Measurements from ENCODE around the gene MRPL22.
A peak's percentile ranks its signal among the peaks of the same experiment; 100 is the strongest.
"Not testable (repeated sequence)": the region's sequence is repeated elsewhere in the genome, so short reads cannot be mapped to it uniquely, and the experiment has no call there.

MRPL22 gene

DNA sequence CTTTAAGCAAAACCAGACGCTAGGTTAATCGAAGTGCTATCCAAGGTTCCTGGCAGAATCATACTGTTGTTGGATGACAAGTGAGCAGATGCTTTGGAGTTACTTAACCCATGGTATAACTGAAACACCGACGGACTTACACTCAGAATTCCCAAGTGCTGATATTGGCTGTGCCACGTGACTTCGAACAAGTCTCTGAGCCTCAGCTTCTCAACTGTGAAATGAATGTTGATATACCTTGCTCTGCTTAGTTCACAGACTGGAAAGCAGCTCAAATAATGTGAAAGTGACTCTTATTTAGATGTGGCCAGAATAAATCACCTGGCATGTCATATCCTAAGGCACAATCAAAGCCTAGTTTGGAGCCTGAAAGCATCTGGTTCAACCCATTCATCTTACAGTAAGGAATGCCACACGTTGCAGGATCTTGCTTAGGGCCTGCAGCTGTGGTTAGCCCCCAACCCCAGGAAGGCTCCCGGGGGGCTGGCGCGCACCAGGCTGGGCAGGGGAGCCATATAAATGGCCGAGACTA lies 3.6 kb upstream of the MRPL22 start:
- TF ChIP-seq ZC3H10 (CRISPR knock-in tag; IDR thresholded peaks at IDR 0.05) (no peak), OSR1 (CRISPR knock-in tag; IDR thresholded peaks at IDR 0.05) (no peak), TOX (CRISPR knock-in tag; IDR thresholded peaks at IDR 0.05; ENCODE audit: borderline replicate concordance) (no peak), ESRRG (CRISPR knock-in tag; IDR thresholded peaks at IDR 0.05) (no peak), ISL1 (CRISPR knock-in tag; IDR thresholded peaks at IDR 0.05) (no peak), ZFP3 (CRISPR knock-in tag; IDR thresholded peaks at IDR 0.05) (no peak), BACH2 (CRISPR knock-in tag; IDR thresholded peaks at IDR 0.05; ENCODE audit: borderline replicate concordance) (no peak), CSDC2 (CRISPR knock-in tag; IDR thresholded peaks at IDR 0.05) (no peak), ZNF70 (CRISPR knock-in tag; IDR thresholded peaks at IDR 0.05) (no peak), ZFP30 (CRISPR knock-in tag; IDR thresholded peaks at IDR 0.05) (no peak), TCF4 (CRISPR knock-in tag; IDR thresholded peaks at IDR 0.05; ENCODE audit: borderline replicate concordance) (no peak), RARB (CRISPR knock-in tag; IDR thresholded peaks at IDR 0.05) (no peak), SNAI2 (CRISPR knock-in tag; IDR thresholded peaks at IDR 0.05) (no peak), PPARA (CRISPR knock-in tag; IDR thresholded peaks at IDR 0.05; ENCODE audit: borderline replicate concordance) (no peak)
- TF ChIP-seq, protein P1, sequence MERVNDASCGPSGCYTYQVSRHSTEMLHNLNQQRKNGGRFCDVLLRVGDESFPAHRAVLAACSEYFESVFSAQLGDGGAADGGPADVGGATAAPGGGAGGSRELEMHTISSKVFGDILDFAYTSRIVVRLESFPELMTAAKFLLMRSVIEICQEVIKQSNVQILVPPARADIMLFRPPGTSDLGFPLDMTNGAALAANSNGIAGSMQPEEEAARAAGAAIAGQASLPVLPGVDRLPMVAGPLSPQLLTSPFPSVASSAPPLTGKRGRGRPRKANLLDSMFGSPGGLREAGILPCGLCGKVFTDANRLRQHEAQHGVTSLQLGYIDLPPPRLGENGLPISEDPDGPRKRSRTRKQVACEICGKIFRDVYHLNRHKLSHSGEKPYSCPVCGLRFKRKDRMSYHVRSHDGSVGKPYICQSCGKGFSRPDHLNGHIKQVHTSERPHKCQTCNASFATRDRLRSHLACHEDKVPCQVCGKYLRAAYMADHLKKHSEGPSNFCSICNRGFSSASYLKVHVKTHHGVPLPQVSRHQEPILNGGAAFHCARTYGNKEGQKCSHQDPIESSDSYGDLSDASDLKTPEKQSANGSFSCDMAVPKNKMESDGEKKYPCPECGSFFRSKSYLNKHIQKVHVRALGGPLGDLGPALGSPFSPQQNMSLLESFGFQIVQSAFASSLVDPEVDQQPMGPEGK (CRISPR knock-in tag; IDR thresholded peaks at IDR 0.05; ENCODE audit: borderline replicate concordance): no peak
- TF ChIP-seq, protein P2, sequence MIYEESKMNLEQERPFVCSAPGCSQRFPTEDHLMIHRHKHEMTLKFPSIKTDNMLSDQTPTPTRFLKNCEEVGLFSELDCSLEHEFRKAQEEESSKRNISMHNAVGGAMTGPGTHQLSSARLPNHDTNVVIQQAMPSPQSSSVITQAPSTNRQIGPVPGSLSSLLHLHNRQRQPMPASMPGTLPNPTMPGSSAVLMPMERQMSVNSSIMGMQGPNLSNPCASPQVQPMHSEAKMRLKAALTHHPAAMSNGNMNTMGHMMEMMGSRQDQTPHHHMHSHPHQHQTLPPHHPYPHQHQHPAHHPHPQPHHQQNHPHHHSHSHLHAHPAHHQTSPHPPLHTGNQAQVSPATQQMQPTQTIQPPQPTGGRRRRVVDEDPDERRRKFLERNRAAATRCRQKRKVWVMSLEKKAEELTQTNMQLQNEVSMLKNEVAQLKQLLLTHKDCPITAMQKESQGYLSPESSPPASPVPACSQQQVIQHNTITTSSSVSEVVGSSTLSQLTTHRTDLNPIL (CRISPR knock-in tag; IDR thresholded peaks at IDR 0.05; ENCODE audit: low read depth): no peak
- TF ChIP-seq, protein P3, sequence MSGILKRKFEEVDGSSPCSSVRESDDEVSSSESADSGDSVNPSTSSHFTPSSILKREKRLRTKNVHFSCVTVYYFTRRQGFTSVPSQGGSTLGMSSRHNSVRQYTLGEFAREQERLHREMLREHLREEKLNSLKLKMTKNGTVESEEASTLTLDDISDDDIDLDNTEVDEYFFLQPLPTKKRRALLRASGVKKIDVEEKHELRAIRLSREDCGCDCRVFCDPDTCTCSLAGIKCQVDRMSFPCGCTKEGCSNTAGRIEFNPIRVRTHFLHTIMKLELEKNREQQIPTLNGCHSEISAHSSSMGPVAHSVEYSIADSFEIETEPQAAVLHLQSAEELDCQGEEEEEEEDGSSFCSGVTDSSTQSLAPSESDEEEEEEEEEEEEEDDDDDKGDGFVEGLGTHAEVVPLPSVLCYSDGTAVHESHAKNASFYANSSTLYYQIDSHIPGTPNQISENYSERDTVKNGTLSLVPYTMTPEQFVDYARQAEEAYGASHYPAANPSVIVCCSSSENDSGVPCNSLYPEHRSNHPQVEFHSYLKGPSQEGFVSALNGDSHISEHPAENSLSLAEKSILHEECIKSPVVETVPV (CRISPR knock-in tag; IDR thresholded peaks at IDR 0.05): no peak
- TF ChIP-seq, protein P4, sequence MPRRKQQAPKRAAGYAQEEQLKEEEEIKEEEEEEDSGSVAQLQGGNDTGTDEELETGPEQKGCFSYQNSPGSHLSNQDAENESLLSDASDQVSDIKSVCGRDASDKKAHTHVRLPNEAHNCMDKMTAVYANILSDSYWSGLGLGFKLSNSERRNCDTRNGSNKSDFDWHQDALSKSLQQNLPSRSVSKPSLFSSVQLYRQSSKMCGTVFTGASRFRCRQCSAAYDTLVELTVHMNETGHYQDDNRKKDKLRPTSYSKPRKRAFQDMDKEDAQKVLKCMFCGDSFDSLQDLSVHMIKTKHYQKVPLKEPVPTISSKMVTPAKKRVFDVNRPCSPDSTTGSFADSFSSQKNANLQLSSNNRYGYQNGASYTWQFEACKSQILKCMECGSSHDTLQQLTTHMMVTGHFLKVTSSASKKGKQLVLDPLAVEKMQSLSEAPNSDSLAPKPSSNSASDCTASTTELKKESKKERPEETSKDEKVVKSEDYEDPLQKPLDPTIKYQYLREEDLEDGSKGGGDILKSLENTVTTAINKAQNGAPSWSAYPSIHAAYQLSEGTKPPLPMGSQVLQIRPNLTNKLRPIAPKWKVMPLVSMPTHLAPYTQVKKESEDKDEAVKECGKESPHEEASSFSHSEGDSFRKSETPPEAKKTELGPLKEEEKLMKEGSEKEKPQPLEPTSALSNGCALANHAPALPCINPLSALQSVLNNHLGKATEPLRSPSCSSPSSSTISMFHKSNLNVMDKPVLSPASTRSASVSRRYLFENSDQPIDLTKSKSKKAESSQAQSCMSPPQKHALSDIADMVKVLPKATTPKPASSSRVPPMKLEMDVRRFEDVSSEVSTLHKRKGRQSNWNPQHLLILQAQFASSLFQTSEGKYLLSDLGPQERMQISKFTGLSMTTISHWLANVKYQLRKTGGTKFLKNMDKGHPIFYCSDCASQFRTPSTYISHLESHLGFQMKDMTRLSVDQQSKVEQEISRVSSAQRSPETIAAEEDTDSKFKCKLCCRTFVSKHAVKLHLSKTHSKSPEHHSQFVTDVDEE (CRISPR knock-in tag; IDR thresholded peaks at IDR 0.05): no peak
- ATAC-seq: no peak

DNA sequence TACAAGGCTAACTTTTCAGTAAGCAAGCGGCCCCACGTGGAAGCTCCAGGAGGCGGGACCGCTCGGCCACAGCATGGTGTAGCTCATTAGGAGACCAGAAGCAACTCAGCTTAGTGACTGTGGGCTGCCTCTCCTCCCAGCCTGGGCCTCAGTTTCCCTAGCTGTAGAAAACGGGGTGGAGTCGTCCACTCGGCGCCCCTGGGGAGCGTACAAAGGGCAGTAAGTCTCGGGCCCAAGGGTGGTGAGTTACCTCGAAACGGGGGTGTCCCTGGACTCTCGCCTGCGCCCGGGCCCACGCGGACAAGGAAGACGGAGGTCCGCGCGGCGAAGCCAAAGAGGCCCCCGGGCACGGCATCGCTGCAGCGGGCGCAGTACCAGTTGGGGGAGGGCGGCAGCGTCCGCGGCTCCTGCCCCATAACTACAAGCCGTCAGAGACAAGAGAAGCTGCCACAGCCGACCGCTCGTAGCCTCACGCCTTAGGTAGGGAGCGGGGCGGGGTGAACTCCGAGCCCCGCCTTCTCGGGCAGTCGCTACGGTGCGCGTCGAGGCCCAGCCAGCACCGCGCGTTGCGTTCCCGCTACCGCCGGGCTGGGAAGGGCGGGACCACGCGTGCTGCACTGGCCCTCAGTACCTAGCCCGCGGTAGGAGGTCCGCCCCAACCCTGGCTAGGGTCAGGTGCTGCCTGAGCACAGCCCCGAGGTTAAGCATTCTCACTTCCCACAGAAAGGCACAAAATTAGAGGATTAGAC lies 3.0 kb upstream of the MRPL22 start, which contains the start of gene GEMIN5:
Gene GEMIN5, minus strand, starts transcription at position 494 of the 749 bp plus-strand sequence. Its CDS starts 78 bp downstream, at position 416.
- peak; percentile 94 for ATAC-seq
- TF ChIP-seq PPARA (CRISPR knock-in tag; IDR thresholded peaks at IDR 0.05; ENCODE audit: borderline replicate concordance): no peak
- 0 out of 2 replicates have a peak, but pooled peaks have one; percentile 8 for TF ChIP-seq GLIS3 (CRISPR knock-in tag; IDR thresholded peaks at IDR 0.05)

DNA sequence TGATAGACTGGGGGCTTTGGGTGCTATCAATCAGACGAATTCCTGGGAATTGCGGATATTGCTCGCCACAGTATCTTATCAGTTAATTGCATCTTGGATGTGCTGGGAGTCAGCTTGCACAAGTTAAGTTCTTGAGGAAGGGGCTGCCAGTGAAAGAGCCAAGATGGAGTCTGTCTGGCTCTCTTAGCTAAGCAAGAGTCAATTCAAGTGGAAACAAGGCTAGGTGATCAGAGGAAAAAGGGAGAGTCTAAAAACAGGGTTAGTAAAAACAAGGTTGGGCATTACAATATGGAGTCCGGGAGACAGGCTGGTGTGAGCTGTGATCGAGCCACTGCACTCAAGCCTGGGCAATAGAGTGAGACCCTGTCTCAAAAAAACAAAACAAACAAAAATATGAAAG lies 1.5 kb upstream of the MRPL22 start:
- ATAC-seq: not testable (repeated sequence)

DNA sequence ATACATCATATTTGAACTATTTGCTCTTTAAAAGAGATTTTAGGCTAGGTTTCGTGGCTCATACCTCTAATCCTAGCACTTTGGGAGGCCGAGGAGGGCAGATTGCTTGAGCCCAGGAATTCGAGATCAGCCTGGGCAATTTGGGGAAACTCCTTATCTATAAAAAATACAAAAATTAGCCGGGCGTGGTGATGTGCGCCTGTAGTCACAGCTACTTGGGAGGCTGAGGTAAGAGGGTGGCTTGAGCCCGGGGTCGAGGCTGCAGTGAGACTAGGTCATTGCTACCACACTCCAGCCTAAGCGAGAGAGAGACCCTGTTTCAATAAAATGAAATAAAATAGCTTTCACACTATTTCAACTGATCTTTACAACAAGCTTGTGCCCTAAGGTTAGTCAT lies 500 bp upstream of the MRPL22 start:
- TF ChIP-seq ISL1 (CRISPR knock-in tag; IDR thresholded peaks at IDR 0.05) (no peak), ZFP30 (CRISPR knock-in tag; IDR thresholded peaks at IDR 0.05) (no peak), ZNF565 (CRISPR knock-in tag; conservative IDR thresholded peaks at IDR 0.05; ENCODE audit: low read depth) (no peak), SNAI2 (CRISPR knock-in tag; IDR thresholded peaks at IDR 0.05) (no peak), ZFP3 (CRISPR knock-in tag; IDR thresholded peaks at IDR 0.05) (no peak), ZC3H10 (CRISPR knock-in tag; IDR thresholded peaks at IDR 0.05) (no peak), CSDC2 (CRISPR knock-in tag; IDR thresholded peaks at IDR 0.05) (no peak), PPARA (CRISPR knock-in tag; IDR thresholded peaks at IDR 0.05; ENCODE audit: borderline replicate concordance) (no peak), ARNTL (CRISPR knock-in tag; IDR thresholded peaks at IDR 0.05; ENCODE audit: borderline replicate concordance, low read depth) (no peak), GLIS3 (CRISPR knock-in tag; IDR thresholded peaks at IDR 0.05) (no peak), BACH2 (CRISPR knock-in tag; IDR thresholded peaks at IDR 0.05; ENCODE audit: borderline replicate concordance) (no peak)
- TF ChIP-seq, protein P3 (CRISPR knock-in tag; IDR thresholded peaks at IDR 0.05): no peak
- TF ChIP-seq, protein P2 (CRISPR knock-in tag; IDR thresholded peaks at IDR 0.05; ENCODE audit: low read depth): no peak
- no peak for ATAC-seq

All from SK-N-SH treated with all-trans-retinoic acid at 6 μM for 48 hours (cell line).